Measurements from ENCODE around the gene OSBPL10. TPM values are rescaled to one million over a fixed set of nuclear protein-coding genes. Genes with fewer than 3 reads are reported as not detected.

OSBPL10 gene
- total and polyA plus RNA-seq, 2 of the 8 experiments (the other 6 are each of a cell fraction or from before 2014, with no cell fraction given): 26.2 to 86.7 TPM

DNA sequence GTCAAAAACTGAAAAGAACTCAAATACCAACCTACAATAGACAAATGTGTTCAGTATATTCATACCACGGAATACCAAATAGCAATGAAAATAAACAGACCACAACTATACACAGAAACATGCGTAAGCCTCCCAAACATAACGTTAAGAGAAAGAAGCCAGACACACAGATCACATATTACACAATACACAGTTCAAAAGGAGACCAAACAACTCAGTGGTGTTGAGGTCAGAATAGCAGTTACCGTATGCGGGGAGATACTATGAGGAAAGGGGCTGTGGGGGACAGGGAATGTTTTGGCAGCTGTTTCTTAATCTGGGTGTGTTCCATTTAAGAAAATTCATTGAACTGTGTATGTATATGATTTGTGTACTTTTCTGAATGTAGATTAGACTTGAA is 6.6 kb downstream of the OSBPL10 start (continued):
- TF ChIP-seq MAX (IDR thresholded peaks at IDR 0.05) (no peak), KDM1A (IDR thresholded peaks at IDR 0.05; ENCODE audit: borderline replicate concordance, low read length) (no peak), CBX5 (IDR thresholded peaks at IDR 0.05; ENCODE audit: low read depth, low read length) (no peak)
